K562 (cell line): ENCODE measurements around the gene NFATC4. TPM values are rescaled to one million over a fixed set of nuclear protein-coding genes. Genes with fewer than 3 reads are reported as not detected.

ENCODE experiments used
- ATAC-seq: fragments of 200-7000 bp; cut with Tn5 transposase; 3 replicates; pipeline ENCODE4 v1.9.1; 2020; ENCODE audit warnings: moderate library complexity
- BruUV-seq: library from RNA; stranded (reverse); fragments of 400-500 nt; replicated peaks from 2 replicates; lab custom pipeline; 2021; lab: Mats Ljungman, UMichigan
- CTCF ChIA-PET: fragments of 300-600 bp; formaldehyde crosslinking; extraction: SDS; loops from one replicate; lab custom pipeline; 2021; ENCODE audit warnings: low intra/inter-chr PET ratio; lab: Yijun Ruan, JAX
- POLR2A ChIA-PET: fragments of 300-600, 350-650 bp; sonication (Branson Sonifier 250); formaldehyde crosslinking; extraction: SDS; loops from one replicate; lab custom pipeline; 2021; ENCODE audit warnings: antibody characterized with exemption, inconsistent platforms; lab: Yijun Ruan, JAX
- DNase-seq, 4 experiments: peaks; one replicate each; pipeline versions ENCODE4 v3.0.0 to v3.0.0-alpha.2; 2011 to 2018; ENCODE audit warnings: low spot score in 3 of 4, mixed read lengths in 3 of 4; ENCODE audit errors: extremely low read depth in 1 of 4
- FAIRE-seq: peaks from 2 replicates; lab custom pipeline; 2011; peaks lifted over from hg19 to GRCh38; lab: Jason Lieb, UNC
- H2AFZ ChIP-seq: 2 replicates; pipeline ENCODE4 v1.6.0; 2011; ENCODE audit warnings: low read depth, low read length, control low read depth, inconsistent platforms
- H3K27ac ChIP-seq: fragments of 200-600 bp; 3 replicates; pipeline ENCODE4 v1.8.0; 2011; ENCODE audit warnings: low read depth, mild to moderate bottlenecking, control low read depth, inconsistent platforms, low read length, moderate library complexity, mixed read lengths; ENCODE audit errors: extremely low read depth
- H3K27me3 ChIP-seq, 2 experiments: fragments of 300-600 bp in 1 of 2; 2 replicates in 1 of 2; 3 replicates in 1 of 2; pipeline versions ENCODE4 v1.6.0 to v1.8.0; 2011; ENCODE audit warnings: inconsistent platforms in 2 of 2, low read length in 2 of 2, mild to moderate bottlenecking in 1 of 2, mixed read lengths in 1 of 2, moderate library complexity in 1 of 2; ENCODE audit not compliant: control insufficient read depth in 2 of 2, insufficient read depth in 2 of 2
- H3K36me3 ChIP-seq: fragments of 300-600 bp; 3 replicates; pipeline ENCODE4 v1.8.0; 2011; ENCODE audit warnings: mild to moderate bottlenecking, low read length, inconsistent platforms; ENCODE audit not compliant: control insufficient read depth, insufficient read depth
- H3K4me1 ChIP-seq, 2 experiments: fragments of 200-600 bp in 1 of 2; replicated peaks in 1 of 2; 2 replicates in 1 of 2; 3 replicates in 1 of 2; pipeline versions ENCODE4 v1.5.1 to v1.8.0; 2011; ENCODE audit warnings: inconsistent platforms in 2 of 2, low read length in 2 of 2, mild to moderate bottlenecking in 1 of 2, mixed read lengths in 1 of 2, moderate library complexity in 1 of 2; ENCODE audit not compliant: control insufficient read depth in 2 of 2, insufficient read depth in 2 of 2
- H3K4me2 ChIP-seq: 2 replicates; pipeline ENCODE4 v1.6.1; 2011; ENCODE audit warnings: low read length, control low read depth, inconsistent platforms, mixed read lengths; ENCODE audit not compliant: insufficient read depth
- H3K4me3 ChIP-seq: fragments of 200-600 bp; sonication (generic), shearing (Covaris generic); 2 replicates; pipeline ENCODE4 v1.5.1; 2016; ENCODE audit warnings: control low read depth, inconsistent platforms
- H3K79me2 ChIP-seq: fragments of 200-600 bp; 3 replicates; pipeline ENCODE4 v1.8.0; 2011; ENCODE audit warnings: low read length, inconsistent platforms; ENCODE audit not compliant: control insufficient read depth, insufficient read depth
- H3K9ac ChIP-seq, 2 experiments: 2 replicates each; pipeline versions ENCODE4 v1.6.0 to v1.6.1; 2011; ENCODE audit warnings: low read depth in 2 of 2, low read length in 2 of 2, control low read depth in 1 of 2, inconsistent platforms in 1 of 2, mild to moderate bottlenecking in 1 of 2, mixed read lengths in 1 of 2; ENCODE audit not compliant: insufficient read depth in 1 of 2
- H3K9me1 ChIP-seq: one replicate; pipeline ENCODE4 v1.6.0; 2011; ENCODE audit warnings: inconsistent platforms, mild to moderate bottlenecking, low read length, moderate library complexity; ENCODE audit not compliant: control insufficient read depth, insufficient read depth
- H3K9me3 ChIP-seq: replicated peaks from 2 replicates; pipeline ENCODE4 v1.5.1; 2011; ENCODE audit warnings: low read depth, low read length, inconsistent platforms; ENCODE audit not compliant: control insufficient read depth, insufficient read depth
- H4K20me1 ChIP-seq: replicated peaks from 2 replicates; pipeline ENCODE4 v1.6.1; 2011; ENCODE audit warnings: low read length, inconsistent platforms, mixed read lengths; ENCODE audit not compliant: control insufficient read depth, insufficient read depth
- ARID1B ChIP-seq: fragments of 450-650 bp; IDR thresholded peaks from 2 replicates; pipeline ENCODE4 v1.6.1; 2016; ENCODE audit warnings: antibody characterized with exemption, mild to moderate bottlenecking, inconsistent platforms
- ATF2 ChIP-seq: sonication (generic); formaldehyde crosslinking; IDR thresholded peaks from 2 replicates; pipeline ENCODE4 v1.8.1; 2022; ENCODE audit warnings: missing genetic modification reagents
- E2F5 ChIP-seq: sonication (generic); formaldehyde crosslinking; IDR thresholded peaks from 2 replicates; pipeline ENCODE4 v1.8.0; 2022; ENCODE audit warnings: mild to moderate bottlenecking, missing genetic modification reagents
- EP400 ChIP-seq: fragments of 450-650 bp; IDR thresholded peaks from 2 replicates; pipeline ENCODE4 v1.6.1; 2017; ENCODE audit warnings: antibody characterized with exemption, mild to moderate bottlenecking, moderate library complexity
- KDM1A ChIP-seq, 2 experiments: fragments of 450-650 bp; IDR thresholded peaks; 2 replicates each; pipeline ENCODE4 v1.6.1; 2016; ENCODE audit warnings: mild to moderate bottlenecking in 2 of 2
- KLF13 ChIP-seq: fragments of 450-650 bp; IDR thresholded peaks from 2 replicates; pipeline ENCODE4 v1.6.1; 2016; ENCODE audit warnings: missing genetic modification characterization, low read depth, mild to moderate bottlenecking, missing compliant biosample characterization, moderate library complexity, borderline replicate concordance
- KLF6 ChIP-seq: fragments of 250-450 bp; sonication (Bioruptor Pico); IDR thresholded peaks from 2 replicates; pipeline ENCODE4 v1.4.0; 2020; ENCODE audit warnings: mild to moderate bottlenecking, moderate library complexity, borderline replicate concordance
- NCOA6 ChIP-seq: fragments of 450-650 bp; IDR thresholded peaks from 2 replicates; pipeline ENCODE4 v1.6.1; 2017; ENCODE audit warnings: mild to moderate bottlenecking
- NR0B1 ChIP-seq: fragments of 450-650 bp; IDR thresholded peaks from one replicate; pipeline ENCODE4 v1.6.1; 2018; ENCODE audit warnings: mild to moderate bottlenecking, moderate library complexity; ENCODE audit not compliant: partially characterized antibody
- PHF21A ChIP-seq: fragments of 450-650 bp; IDR thresholded peaks from 2 replicates; pipeline ENCODE4 v1.6.1; 2017; ENCODE audit warnings: low read depth, borderline replicate concordance
- ZHX1 ChIP-seq: fragments of 150-350 bp; conservative IDR thresholded peaks from 2 replicates; pipeline ENCODE4 v1.6.1; 2014; ENCODE audit warnings: low read length
- WGBS: fragments of 100-300 bp; shearing (Covaris generic); methylation state at CpG from one replicate; pipeline ENCODE4 v1.1.6; 2016; ENCODE audit warnings: low coverage, mixed read lengths; ENCODE audit not compliant: insufficient coverage; ENCODE audit errors: missing lambda C conversion rate; 5-methylcytosine and 5-hydroxymethylcytosine counted together
- in situ Hi-C: fragments of 300-500 bp; cut with MboI; formaldehyde crosslinking; loops from 4 replicates; pipeline ENCODE4 v1.15.0; 2018; ENCODE audit warnings: inconsistent platforms, mixed read lengths
- intact Hi-C: fragments of 100-400 bp; cut with micrococcal nuclease; formaldehyde crosslinking; loops from 2 replicates; pipeline ENCODE4 v1.14.2; 2022
- polyA plus RNA-seq, 8 experiments: library from polyadenylated mRNA; depleted of rRNA in 4 of 8; stranded (reverse) in 5 of 8; unstranded in 3 of 8; fragments of >200 nt; fragmentation: Nextera tagmentation in 2 of 8; fragmentation: Illumina TruSeq in 1 of 8; extraction: Ambion mirVana in 2 of 8; extraction: Trizol in 1 of 8; gene quantifications; 2 replicates each; pipeline versions ENCODE4 v1.2.1 to v1.2.3, GENCODE V29; 2011 to 2014; ENCODE audit warnings: inconsistent platforms in 1 of 8, missing spikeins in 1 of 8
- total RNA-seq, 7 experiments: library from RNA; depleted of rRNA in 6 of 7; stranded (reverse); fragments of >200 nt in 6 of 7; fragmentation: Illumina TruSeq in 2 of 7; extraction: Trizol in 2 of 7; gene quantifications; 2 replicates each; pipeline versions ENCODE4 v1.2.1 to v1.2.3, GENCODE V29; 2011 to 2021; ENCODE audit warnings: low replicate concordance in 1 of 7

The NFATC4 gene
- total and polyA plus RNA-seq, 9 of the 15 experiments (the other 6 are each of a cell fraction or from before 2014, with no cell fraction given), result 0.25 to 3.8 (median 0.78) TPM; not detected in 1

GRCh38 chr14:24387009-24387345 is 19.0 kb downstream of the NFATC4 start:
- Histone ChIP-seq H3K9ac (no peak overlapping the region), H3K27ac (no peak overlapping the region), H3K9me1 (no peaks in the 10 kb centered on the region), H3K79me2 (no peaks in the 10 kb centered on the region), H3K27me3 (no peaks in the 10 kb centered on the region), H3K36me3 (no peaks in the 10 kb centered on the region), H4K20me1 (no peaks in the 10 kb centered on the region), H3K4me2 (no peak overlapping the region), H2AFZ (peak overlapping the region; percentile 55; the same call in 1 of the 2 replicates), H3K4me3 (no peak overlapping the region), H3K9me3 (no peaks in the 10 kb centered on the region), H3K4me1 (peaks cover 7 to 11% of the 10 kb centered on the region in 2 experiments; a peak in 3 of 5 replicates)
- ChIA-PET POLR2A (no interaction called here), CTCF (no interaction called here)
- FAIRE-seq (no peak), ATAC-seq (no peak), DNase-seq (no peak)
- 31% methylated on average over 2 of the region's 2 CpGs for WGBS
- intact Hi-C loops (no loop called here), in situ Hi-C loops (no loop called here)
- BruUV-seq, result no TSS peak
- no peak for TF ChIP-seq KDM1A (IDR thresholded peaks at IDR 0.05)
- no peak for TF ChIP-seq E2F5
- no peak for TF ChIP-seq ATF2 (CRISPR knock-in tag)
- TF ChIP-seq EP400, result no peak
- TF ChIP-seq PHF21A, result no peak
- no peak for TF ChIP-seq KLF6 (CRISPR knock-in tag)
- TF ChIP-seq NCOA6, result no peak
- TF ChIP-seq NR0B1, result no peak
- TF ChIP-seq ZHX1, result no peak
- no peak for TF ChIP-seq KLF13 (tag)
- TF ChIP-seq ARID1B, result no peak
